Pancreas (tissue), 10 donors: ENCODE results near the gene PDK2. TPM values are rescaled to one million over a fixed set of nuclear protein-coding genes. Genes with fewer than 3 reads are reported as not detected.
"Not testable (repeated sequence)": the region's sequence is repeated elsewhere in the genome, so short reads cannot be mapped to it uniquely, and the experiment has no call there.

Experiments
- ATAC-seq, 4 donors: fragments of 200-7000 bp; cut with Tn5 transposase; one replicate each; pipeline versions ENCODE4 v1.8.0 to v1.9.1; 2020; ENCODE audit warnings: mild to moderate bottlenecking in 4 of 4, moderate library complexity in 4 of 4
- DNase-seq, 6 donors: peaks; one replicate each; pipeline ENCODE4 v3.0.0-alpha.2; 2020
- FAIRE-seq: peaks from 2 replicates; lab custom pipeline; 2012; peaks lifted over from hg19 to GRCh38; lab: Jason Lieb, UNC
- H3K27ac ChIP-seq, 4 donors: fragments of 200-600 bp; sonication (generic); 1 replicate in 3 of 4; 2 replicates in 1 of 4; pipeline versions ENCODE4 v1.5.0 to v1.8.0; 2020
- H3K27me3 ChIP-seq, 4 donors: fragments of 200-600 bp; one replicate each; pipeline ENCODE4 v1.8.0; 2021
- H3K36me3 ChIP-seq, 3 donors: fragments of 200-600 bp; sonication (generic) in 1 of 3; one replicate each; pipeline versions ENCODE4 v1.5.0 to v1.8.0; 2020 to 2021
- H3K4me1 ChIP-seq, 3 donors: fragments of 200-600 bp; one replicate each; pipeline ENCODE4 v1.8.0; 2021
- H3K4me3 ChIP-seq, 4 donors: fragments of 200-600 bp; sonication (generic) in 2 of 4; one replicate each; pipeline versions ENCODE4 v1.5.0 to v1.8.0; 2020 to 2021
- H3K9me3 ChIP-seq, 4 donors: fragments of 200-600 bp; one replicate each; pipeline ENCODE4 v1.8.0; 2021
- WGBS, 2 donors: extraction: QIAGEN DNeasy Blood & Tissue Kit; methylation state at CpG; one replicate each; pipeline ENCODE4 v1.1.7; 2013; 5-methylcytosine and 5-hydroxymethylcytosine counted together
- intact Hi-C, 3 donors: fragments of 100-400 bp; cut with DNase I; formaldehyde crosslinking; loops; one replicate each; pipeline versions ENCODE4 v1.11.1 to v1.14.2; 2022
- polyA plus RNA-seq, 2 donors: library from polyadenylated mRNA; stranded (reverse); fragments of 200-250 nt; gene quantifications; one replicate each; pipeline ENCODE4 v1.2.3, GENCODE V29; 2013
- total RNA-seq, 6 donors: library from RNA; stranded (reverse); fragmentation: NEBNext Ultra II Directional in 4 of 6; extraction: Animal tissue kit (Norgen Biotek cat#: 25700) in 4 of 6; gene quantifications; one replicate each; pipeline versions ENCODE4 v1.2.1 to v1.2.4, GENCODE V29; 2021 to 2023
- TF ChIP-seq, protein P1 (sequence below), 4 donors: fragments of 200-600 bp; sonication (generic) in 3 of 4; IDR thresholded peaks; one replicate each; pipeline versions ENCODE4 v1.5.0 to v1.8.0; 2021; ENCODE audit warnings: antibody characterized with exemption in 4 of 4
- donor health status: healthy with polysubstance abuse.
- donor health status: DM: no; HTN: no; CAD: no; lungs with moderate emphysema.
- donor health status: DM: no; HTN: no; CAD: no.
- donor health status: control.
- donor health status: control.
- donor health status: Bipolar disorder and iron deficiency.
- donor health status: DM: yes; HTN: yes; CAD: no.
- donor health status: DM: no; HTN: no; CAD: no.
- donor health status: DM: no; HTN: no; CAD: no.
- donor health status: DM: yes; HTN: yes; CAD: no.

The PDK2 gene
- total and polyA plus RNA-seq, 8 donors = 15.3 to 50.0 (median 29.1) TPM

DNA sequence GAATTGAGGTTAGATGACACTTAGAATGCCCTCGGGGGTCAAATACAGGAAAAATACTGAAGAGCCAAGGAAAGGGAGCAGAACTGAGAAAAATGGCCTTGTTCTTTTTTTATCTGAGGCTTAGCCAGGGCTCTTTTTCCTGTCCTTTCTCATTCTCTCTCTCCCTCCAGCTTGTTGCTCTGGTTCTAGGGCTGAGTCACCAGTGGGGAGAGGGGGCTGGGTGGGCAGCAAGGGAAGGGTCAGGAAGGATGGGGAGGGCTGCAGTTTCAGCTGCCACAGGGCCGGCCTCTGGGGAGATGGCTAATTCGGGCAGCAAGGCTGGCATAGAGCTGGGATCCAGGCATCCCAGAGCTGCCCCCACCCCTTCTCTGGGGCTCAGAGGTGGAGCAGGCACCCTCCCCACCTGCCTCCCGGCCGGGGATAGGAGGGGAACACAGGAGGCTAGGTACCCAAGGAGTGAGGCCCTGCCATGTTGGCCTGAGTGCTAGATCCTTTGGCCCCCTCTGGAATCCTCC is 35.3 kb upstream of the PDK2 start:
- no peak for DNase-seq
- no peak for FAIRE-seq
- Histone ChIP-seq H3K4me1 (peaks cover 17 to 40% (median 17%) of the 10 kb centered on the region in 3 donors), H3K9me3 (no peaks in the 10 kb centered on the region), H3K27ac (peak overlapping the region; percentile 26 to 96 (median 67)), H3K27me3 (no peaks in the 10 kb centered on the region), H3K36me3 (no peaks in the 10 kb centered on the region), H3K4me3 (no peak overlapping the region)
- ATAC-seq = no peak
- WGBS, 2 donors = 65 to 90% methylated on average over 5 of the region's 5 CpGs
- intact Hi-C loops = no loop called here
- TF ChIP-seq, protein P1, sequence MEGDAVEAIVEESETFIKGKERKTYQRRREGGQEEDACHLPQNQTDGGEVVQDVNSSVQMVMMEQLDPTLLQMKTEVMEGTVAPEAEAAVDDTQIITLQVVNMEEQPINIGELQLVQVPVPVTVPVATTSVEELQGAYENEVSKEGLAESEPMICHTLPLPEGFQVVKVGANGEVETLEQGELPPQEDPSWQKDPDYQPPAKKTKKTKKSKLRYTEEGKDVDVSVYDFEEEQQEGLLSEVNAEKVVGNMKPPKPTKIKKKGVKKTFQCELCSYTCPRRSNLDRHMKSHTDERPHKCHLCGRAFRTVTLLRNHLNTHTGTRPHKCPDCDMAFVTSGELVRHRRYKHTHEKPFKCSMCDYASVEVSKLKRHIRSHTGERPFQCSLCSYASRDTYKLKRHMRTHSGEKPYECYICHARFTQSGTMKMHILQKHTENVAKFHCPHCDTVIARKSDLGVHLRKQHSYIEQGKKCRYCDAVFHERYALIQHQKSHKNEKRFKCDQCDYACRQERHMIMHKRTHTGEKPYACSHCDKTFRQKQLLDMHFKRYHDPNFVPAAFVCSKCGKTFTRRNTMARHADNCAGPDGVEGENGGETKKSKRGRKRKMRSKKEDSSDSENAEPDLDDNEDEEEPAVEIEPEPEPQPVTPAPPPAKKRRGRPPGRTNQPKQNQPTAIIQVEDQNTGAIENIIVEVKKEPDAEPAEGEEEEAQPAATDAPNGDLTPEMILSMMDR (IDR thresholded peaks at IDR 0.05) = no peak

DNA sequence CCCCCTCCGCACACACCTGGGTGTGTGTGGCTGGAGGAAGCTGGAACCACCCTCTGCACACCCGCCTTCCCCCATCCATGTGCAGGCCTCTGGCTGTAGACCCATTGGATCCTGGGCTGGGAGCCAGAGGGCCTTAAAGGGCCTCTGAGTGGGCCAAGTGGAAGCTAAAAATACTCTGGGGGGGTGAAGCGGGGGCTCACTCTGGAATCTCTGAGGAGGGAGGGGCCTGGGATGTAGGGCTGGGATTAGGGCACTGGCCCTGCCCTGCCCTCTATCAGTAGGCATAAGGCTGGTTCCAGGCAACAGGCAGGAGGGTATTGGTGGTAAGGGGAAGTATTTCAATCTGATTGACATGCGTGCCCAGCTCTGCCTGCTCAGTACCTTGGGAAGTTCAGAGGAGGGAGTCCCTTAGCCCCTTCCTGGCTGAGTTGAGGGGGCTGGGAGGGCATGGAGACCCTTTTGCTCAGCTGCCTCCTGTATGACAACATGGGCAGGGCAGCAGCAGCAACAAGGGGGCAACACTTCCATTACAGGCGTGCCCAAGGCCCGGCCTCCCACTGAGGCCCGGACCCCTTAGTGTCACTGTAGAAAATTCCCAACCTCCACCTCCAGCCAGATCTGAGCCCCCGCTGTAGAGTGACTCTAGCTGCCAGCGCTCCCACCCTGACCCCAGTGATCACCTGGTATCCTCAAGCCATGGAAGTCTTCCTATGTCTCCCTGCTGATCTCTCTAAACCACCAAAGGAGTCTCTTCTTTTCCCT is 34.0 kb upstream of the PDK2 start:
- peaks cover 17 to 40% (median 17%) of the 10 kb centered on the region in 3 donors for H3K4me1 ChIP-seq
- ATAC-seq = peak in 1 of 4 donors; percentile 0
- H3K27me3 ChIP-seq = no peaks in the 10 kb centered on the region
- 86 to 88% methylated on average over 9 of the region's 9 CpGs for WGBS, 2 donors
- peak overlapping the region in 1 of 4 donors; percentile 16 for H3K27ac ChIP-seq
- H3K4me3 ChIP-seq = no peak overlapping the region
- DNase-seq = peak in 1 of 6 donors; percentile 69
- TF ChIP-seq, protein P1 (IDR thresholded peaks at IDR 0.05) = no peak
- intact Hi-C loops = no loop called here
- H3K9me3 ChIP-seq = no peaks in the 10 kb centered on the region
- FAIRE-seq = no peak
- H3K36me3 ChIP-seq = no peaks in the 10 kb centered on the region

- WGBS, 2 donors = 95 to 97% methylated on average over 10 of the region's 10 CpGs
- ATAC-seq, H3K9me3 ChIP-seq, intact Hi-C loops, H3K27me3 ChIP-seq, DNase-seq, H3K36me3 ChIP-seq, FAIRE-seq, H3K4me3 ChIP-seq: not testable (repeated sequence)
- peaks cover 17 to 40% (median 17%) of the 10 kb centered on the region in 3 donors for H3K4me1 ChIP-seq
- peak overlapping the region in 1 of 4 donors; percentile 16 for H3K27ac ChIP-seq
Measured at GRCh38 chr17:50061713-50062045, 33.5 kb upstream of the PDK2 start.

- Histone ChIP-seq H3K36me3 (no peaks in the 10 kb centered on the region), H3K27ac (peak overlapping the region in 3 of 4 donors; percentile 5 to 54 (median 41)), H3K4me3 (no peak overlapping the region), H3K4me1 (peaks cover 8 to 36% (median 17%) of the 10 kb centered on the region in 3 donors), H3K27me3 (no peaks in the 10 kb centered on the region), H3K9me3 (no peaks in the 10 kb centered on the region)
- no peak for FAIRE-seq
- peak; percentile 25 to 61 (median 54) for ATAC-seq
- TF ChIP-seq, protein P1 (IDR thresholded peaks at IDR 0.05) = no peak
- intact Hi-C loops = no loop called here
- 68 to 76% methylated on average over 10 of the region's 10 CpGs for WGBS, 2 donors
- DNase-seq = peak in 4 of 6 donors; percentile 23 to 68 (median 46)
Measured at GRCh38 chr17:50062293-50063243, 32.6 kb upstream of the PDK2 start.
